HG02763 (cell line): ENCODE data around the gene CLTC.

Source experiments
- ATAC-seq: cut with Tn5 transposase; IDR thresholded peaks from one replicate; pipeline ENCODE4 v1.9.1; 2021; ENCODE audit warnings: mild to moderate bottlenecking, moderate library complexity; ENCODE audit not compliant: unreplicated experiment

The CLTC gene

DNA sequence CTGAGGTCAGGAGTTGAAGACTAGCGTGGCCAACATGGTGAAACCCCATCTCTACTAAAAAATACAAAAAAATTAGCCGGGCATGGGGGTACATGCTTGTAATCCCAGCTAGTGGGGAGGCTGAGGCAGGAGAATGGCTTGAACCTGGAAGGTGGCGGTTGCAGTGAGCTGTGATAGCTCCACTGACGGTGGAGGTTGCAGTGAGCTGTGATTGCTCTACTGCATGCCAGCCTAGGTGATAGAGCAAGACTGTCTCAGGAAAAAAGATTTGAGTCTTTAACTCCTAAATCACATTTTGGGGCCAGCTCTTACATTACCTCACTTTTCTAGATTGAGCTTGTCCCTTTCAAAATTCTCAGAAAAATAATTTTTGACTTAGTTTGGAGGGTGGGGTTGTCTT lies 102.9 kb downstream of the CLTC start:
- ATAC-seq = no peak

DNA sequence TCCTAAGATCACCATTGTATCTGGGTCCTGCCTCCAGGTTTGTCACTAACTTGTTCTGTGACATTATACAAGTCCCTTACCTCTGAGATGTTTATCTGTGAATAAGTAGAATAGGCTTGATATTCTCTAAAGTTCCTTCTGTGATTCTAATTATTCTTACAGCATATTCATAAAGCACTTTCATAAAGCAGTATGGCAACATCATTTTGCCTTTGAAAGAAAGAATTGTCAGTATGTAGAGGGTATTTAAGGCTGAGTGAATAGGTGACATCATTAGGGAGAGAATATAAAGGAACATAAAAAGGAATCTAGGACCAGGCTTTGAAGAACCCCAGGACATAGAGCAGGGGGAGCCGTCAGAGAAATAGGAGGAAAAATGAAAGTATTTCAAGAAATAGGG lies 103.3 kb downstream of the CLTC start:
- no peak for ATAC-seq

DNA sequence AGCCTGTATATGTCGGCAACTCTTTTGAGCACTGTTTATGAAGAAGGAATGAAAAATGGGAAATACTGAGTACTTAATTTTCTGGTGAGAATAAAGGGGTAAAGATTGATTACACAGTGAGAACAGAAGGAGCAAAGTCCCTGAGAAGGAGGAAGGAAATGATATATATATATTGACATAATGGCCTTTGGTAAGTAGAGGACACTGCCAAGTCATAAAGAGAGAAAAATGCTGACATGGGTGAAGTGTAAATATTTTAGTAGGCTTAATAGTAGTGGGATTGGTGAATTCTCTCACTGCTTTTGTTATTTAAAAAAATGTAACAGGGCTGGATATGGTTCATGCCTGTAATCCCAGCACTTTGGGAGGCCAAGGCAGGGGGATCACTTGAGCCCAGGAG lies 103.9 kb downstream of the CLTC start:
- no peak for ATAC-seq

DNA sequence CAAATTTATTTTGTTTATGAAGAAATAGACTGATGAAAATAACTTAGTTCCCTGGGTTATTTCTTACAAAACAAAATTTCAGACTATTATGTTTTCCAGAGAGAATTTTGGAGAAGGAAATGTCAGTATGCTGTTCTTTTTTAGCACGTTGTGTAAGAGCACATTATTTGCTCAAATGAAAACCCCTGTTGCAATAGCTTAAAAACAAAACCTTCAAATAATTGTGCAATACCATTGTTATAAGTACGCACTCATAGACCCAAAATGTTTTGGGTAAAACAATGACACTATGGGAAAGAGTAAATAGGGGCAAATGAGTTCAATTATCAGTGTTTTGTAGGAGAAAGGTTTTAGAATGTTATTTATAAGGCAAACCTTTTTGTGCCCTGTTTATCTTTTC lies 106.0 kb downstream of the CLTC start:
- ATAC-seq = no peak

DNA sequence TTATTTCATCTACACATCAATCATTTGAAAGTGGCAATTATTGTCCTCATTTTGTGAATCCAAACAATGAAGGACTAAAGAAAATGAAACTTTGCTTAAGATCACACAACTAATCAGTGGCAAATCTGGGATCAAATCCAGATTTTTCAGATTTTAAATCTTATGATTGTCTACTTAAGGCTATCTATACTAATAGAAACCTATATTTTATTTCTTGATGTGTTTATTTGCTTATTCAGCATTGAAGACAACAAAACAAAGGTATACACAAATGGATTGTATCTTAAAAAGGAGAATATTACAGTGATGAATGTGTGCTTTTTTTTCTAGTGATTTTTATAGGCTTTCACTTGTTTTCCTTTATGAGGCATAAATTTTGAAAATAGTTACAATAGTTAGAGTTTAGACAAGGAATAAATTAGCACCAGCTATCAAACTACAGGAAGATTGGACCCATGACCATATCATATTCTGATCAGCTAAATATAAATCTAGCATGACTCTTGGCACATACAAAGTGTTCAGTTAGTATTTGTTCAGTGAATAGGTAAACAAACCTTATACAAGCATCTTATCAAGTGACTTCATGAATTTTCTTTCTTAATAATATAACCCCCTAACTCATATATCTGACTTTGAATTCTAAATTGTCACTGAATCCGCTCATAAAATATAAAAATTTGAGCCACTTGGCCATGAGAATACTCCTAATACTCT lies 108.3 kb downstream of the CLTC start:
- no peak for ATAC-seq

DNA sequence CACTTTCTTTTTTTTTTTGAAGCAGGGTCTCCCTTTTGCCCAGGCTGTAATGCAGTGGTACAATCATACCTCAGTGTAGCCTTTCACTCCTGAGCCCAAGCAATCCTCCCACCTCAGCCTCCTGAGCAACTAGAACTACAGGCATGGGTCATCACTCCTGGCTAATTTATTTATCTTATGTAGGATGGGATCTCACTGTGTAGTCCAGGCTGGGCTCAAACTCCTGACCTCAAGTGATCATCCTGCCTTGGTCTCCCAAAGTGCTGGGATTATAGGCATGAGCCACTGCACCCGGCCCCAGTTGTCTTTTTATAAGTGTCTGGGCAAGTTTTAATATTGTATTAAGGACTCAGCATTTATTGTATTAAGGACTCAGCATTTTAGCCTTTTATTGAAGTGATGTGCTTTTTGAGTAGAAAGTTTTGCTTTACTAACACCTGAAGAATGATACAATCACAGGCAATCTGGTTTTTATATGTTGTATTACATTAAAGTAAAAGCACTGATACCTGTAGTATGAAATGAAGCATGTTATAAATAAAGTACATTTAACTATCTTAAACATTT lies 110.7 kb downstream of the CLTC start:
- no peak for ATAC-seq

DNA sequence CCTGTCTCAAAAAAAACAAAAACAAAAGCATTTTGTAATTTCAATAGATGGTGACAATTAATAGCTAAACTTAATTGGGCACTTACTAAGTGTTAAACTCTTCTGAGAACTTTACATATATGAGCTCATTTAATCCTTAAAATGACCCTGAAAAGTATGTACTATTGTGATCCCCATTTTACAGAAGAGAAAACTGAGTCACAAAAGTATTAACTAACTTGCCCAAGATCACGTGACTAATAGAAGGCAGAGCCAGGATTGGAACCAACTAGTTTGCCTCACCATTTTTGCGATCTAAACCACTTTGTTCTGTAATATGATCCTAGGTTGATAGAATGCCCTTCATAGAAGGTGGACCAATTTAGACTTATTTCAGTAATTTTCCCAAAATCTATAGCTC lies 114.0 kb downstream of the CLTC start:
- no peak for ATAC-seq

DNA sequence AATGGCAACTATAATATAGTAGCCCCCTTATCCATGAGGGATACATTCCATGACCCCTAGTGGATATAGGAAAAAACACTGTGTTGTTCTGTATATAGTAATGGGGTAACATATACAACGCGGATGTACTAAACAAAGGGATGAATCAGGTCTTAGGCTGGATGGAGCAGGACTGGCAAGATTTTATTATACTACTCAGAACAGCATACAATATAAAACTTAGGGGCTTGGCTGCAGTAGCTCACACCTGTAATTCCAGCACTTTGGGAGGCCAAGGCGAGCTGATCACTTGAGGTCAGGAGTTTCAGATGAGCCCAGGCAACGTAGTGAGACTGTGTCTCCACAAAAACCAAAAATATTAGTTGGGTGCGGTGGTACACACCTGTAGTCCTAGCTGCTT lies 114.5 kb downstream of the CLTC start:
- ATAC-seq = no peak

DNA sequence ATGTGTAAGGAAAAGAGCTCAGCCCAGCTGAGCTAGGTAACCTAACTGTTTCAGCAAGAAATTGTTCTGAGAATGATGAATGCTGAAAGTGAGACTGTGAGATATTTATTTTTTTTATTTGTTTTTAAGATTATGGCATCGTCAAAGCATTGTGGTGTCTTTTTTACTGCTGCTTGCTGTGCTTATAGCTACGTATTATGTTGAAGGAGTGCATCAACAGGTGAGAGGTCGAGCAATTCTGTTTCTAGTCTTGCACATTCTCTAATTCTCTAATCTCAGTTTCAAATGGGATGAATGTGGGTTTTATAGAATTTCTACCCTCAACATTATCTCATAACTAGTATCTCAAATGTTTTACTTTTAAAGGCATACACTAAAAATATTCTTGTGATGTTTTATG lies 117.6 kb downstream of the CLTC start:
- ATAC-seq = no peak

DNA sequence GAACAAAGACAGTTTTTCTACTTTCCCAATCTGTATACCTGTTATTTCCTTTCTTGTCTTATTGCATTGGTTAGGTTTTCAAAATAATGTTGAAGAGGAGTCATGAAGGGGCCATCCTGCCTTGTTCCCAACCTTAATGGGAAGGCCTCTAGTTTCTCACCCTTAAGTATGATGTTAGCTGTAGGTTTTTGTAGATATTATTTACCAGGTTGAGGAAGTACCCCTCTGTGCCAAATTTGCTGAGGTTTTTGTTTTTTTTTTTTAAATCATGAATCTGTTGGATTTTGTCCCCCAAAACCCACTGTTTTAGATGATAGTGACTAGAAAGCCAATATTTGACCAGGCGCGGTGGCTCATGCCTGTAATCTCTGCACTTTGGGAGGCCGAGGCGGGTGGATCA lies 124.1 kb downstream of the CLTC start:
- ATAC-seq = no peak

DNA sequence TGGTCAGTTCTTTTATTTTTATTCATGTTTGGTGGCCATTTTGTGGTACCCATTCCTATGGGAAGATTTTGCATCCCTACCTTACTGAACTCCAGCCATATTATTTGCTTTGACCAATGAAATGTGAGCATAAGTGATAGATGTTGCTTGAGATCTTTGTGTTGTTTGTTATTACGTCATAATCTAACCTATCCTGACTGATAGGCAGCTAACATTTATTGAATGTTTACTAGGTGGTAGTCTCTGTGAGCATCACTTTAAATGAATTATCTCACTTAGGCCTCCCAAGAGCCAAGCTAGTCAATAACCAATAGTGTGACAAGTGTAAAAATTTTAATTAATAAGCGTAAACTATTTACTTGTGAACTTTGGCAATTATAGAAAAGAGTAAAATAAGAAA lies 125.3 kb downstream of the CLTC start:
- no peak for ATAC-seq
